AG09319 (cell line): ENCODE data around the gene RPLP2.

Experiments
- DNase-seq: peaks from one replicate; pipeline ENCODE4 v3.0.0-alpha.2; 2010; ENCODE audit warnings: low read depth; ENCODE audit errors: extremely low read depth
- CTCF ChIP-seq: IDR thresholded peaks from 2 replicates; pipeline ENCODE4 v1.5.1; 2011; ENCODE audit warnings: low read depth, mild to moderate bottlenecking, inconsistent platforms, low read length, moderate library complexity

Gene RPLP2

DNA sequence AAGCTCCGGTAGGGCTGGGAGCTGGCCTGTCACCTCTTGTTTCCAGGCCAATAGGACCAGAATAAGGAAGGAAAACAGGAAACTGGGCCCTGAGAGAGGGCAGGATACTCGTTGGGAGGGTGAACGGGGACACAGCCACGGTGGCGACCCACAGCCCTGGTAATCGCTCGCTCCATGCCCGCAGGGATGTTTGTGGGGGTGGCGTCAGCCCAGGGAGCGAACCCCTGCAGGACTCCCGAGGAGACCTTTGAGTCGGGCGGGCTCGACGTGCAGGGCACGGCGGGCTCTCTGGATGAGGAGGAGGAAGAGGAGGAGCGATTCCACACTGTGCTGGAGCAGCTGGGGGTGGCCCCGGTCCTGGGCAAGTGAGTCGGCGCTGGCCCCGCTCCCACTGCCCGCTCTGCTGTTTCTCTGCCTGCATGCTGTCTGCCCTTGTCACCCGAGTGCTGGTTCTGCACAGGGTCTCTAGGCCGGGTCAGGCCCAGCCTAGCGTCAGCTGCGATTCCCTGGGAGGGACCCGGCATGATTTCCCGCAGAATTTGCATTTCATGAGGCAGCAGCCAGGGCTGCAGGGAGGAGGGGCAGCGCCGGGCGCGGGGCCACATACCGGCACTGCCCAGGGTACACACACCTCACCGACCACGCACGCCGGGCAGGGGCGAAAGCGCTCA lies 19.5 kb downstream of the RPLP2 start:
- TF ChIP-seq CTCF, result no peak
- DNase-seq, result no peak

- DNase-seq, result no peak
- TF ChIP-seq CTCF, result no peak
These were observed 20.1 kb downstream of the RPLP2 start for GRCh38 chr11:829847-830294.

DNA sequence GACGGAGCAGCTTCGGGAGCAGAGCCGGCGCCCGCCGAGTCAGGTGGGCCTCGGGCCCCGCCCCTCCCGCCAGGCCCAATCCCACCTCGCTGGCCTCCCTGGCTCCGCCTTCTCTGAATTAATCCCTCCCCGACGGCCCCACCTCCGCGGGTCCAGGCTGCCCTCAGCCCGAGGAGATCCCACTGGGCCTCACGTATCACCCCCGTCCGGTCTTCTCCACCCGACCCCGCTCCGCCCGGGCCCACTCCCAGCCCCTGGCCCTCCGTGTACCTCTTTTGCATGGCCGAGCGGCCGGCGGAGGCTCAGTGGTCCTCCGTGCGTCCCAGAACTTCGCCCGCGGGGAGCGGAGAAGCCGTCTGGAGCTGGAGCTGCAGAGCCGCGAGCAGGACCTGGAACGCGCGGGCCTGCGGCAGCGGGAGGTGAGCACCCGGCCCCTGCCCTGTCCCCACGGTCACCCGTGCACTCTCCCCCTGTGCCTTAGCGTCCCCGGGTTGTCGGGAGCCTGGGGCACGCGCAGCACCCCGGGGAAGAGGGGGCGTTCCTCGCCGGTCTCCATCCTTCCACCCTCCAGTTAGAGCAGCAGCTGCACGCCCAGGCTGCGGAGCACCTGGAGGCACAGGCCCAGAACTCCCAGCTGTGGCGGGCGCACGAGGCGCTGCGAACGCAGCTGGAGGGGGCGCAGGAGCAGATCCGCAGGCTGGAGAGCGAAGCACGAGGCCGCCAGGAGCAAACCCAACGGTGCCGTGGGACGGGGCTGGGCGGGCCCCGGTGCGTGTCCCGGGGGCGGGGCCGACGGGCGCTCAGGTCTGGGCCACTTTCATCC lies 20.7 kb downstream of the RPLP2 start:
- DNase-seq, result no peak
- TF ChIP-seq CTCF, result no peak

GRCh38 chr11:831118-831864 lies 21.5 kb downstream of the RPLP2 start:
- DNase-seq, result no peak
- TF ChIP-seq CTCF, result no peak

- no peak for DNase-seq
- no peak for TF ChIP-seq CTCF
These were observed 22.3 kb downstream of the RPLP2 start for GRCh38 chr11:831961-832528.

DNA sequence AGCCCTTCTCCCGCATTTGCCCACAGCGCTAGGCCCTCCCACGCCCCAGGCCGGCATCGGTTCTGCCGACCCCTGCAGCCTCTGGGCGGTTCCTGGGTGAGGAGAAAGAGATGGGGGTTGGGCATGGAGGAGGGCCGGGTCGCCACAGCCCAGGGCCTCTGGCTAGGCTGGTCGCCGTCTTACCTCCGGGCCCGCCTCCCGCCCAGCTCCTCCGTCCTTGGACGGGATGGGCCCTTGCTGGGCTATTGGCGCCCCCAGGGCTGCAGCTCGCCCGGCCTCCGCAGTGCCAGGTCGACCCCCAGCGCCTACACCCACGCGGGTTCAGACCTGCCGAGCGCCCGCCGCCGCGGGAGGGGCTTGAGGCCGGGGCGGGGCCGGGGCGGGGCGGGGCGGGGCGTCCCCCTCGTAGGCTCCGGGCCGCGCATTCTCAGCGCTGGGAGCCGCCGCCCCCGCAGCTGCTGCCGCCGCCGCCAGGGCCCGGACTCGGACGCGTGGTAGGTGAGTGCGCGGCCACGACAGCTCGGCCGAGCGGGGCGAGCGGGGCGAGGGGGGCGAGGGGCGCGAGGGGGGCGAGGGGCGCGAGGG lies 22.9 kb downstream of the RPLP2 start, which contains the start of gene CD151:
Gene CD151, plus strand, starts transcription at position 424 of the 585 bp plus-strand sequence. CDS start 3,118 bp downstream, outside the sequence.
- DNase-seq, result no peak
- TF ChIP-seq CTCF, result no peak
